ENCODE measurements around the gene ZFP30.

ZFP30 gene

GRCh38 chr19:37655689-37656371, 565 bp upstream of the ZFP30 start:
- TF ChIP-seq, protein P1, sequence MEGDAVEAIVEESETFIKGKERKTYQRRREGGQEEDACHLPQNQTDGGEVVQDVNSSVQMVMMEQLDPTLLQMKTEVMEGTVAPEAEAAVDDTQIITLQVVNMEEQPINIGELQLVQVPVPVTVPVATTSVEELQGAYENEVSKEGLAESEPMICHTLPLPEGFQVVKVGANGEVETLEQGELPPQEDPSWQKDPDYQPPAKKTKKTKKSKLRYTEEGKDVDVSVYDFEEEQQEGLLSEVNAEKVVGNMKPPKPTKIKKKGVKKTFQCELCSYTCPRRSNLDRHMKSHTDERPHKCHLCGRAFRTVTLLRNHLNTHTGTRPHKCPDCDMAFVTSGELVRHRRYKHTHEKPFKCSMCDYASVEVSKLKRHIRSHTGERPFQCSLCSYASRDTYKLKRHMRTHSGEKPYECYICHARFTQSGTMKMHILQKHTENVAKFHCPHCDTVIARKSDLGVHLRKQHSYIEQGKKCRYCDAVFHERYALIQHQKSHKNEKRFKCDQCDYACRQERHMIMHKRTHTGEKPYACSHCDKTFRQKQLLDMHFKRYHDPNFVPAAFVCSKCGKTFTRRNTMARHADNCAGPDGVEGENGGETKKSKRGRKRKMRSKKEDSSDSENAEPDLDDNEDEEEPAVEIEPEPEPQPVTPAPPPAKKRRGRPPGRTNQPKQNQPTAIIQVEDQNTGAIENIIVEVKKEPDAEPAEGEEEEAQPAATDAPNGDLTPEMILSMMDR (IDR thresholded peaks at IDR 0.05; ENCODE audit: poor library complexity, severe bottlenecking), result no peak
- Histone ChIP-seq H3K27ac (ENCODE audit: poor library complexity, severe bottlenecking) (peak overlapping the region; percentile 70), H3K9me3 (ENCODE audit: severe bottlenecking) (peaks cover 6% of the 10 kb centered on the region), H3K36me3 (ENCODE audit: low read depth) (peaks cover 8% of the 10 kb centered on the region), H3K27me3 (ENCODE audit: insufficient read depth, poor library complexity, severe bottlenecking) (no peaks in the 10 kb centered on the region), H3K4me1 (ENCODE audit: insufficient read depth, poor library complexity, severe bottlenecking) (peaks cover 12% of the 10 kb centered on the region), H3K4me3 (ENCODE audit: severe bottlenecking) (peak overlapping the region; percentile 55)
- ATAC-seq (ENCODE audit: low read depth) (peak; percentile 76), DNase-seq (ENCODE audit: low spot score) (peak; percentile 86)

GRCh38 chr19:37654629-37655300, 500 bp downstream of the ZFP30 start:
- peak overlapping the region; percentile 55 for H3K4me3 ChIP-seq (ENCODE audit: severe bottlenecking)
- peak overlapping the region; percentile 70 for H3K27ac ChIP-seq (ENCODE audit: poor library complexity, severe bottlenecking)
- DNase-seq (ENCODE audit: low spot score), result no peak
- TF ChIP-seq, protein P1 (IDR thresholded peaks at IDR 0.05; ENCODE audit: poor library complexity, severe bottlenecking), result no peak
- peaks cover 6% of the 10 kb centered on the region for H3K9me3 ChIP-seq (ENCODE audit: severe bottlenecking)
- peak; percentile 51 for ATAC-seq (ENCODE audit: low read depth)
- peaks cover 12% of the 10 kb centered on the region for H3K4me1 ChIP-seq (ENCODE audit: insufficient read depth, poor library complexity, severe bottlenecking)
- no peaks in the 10 kb centered on the region for H3K27me3 ChIP-seq (ENCODE audit: insufficient read depth, poor library complexity, severe bottlenecking)
- H3K36me3 ChIP-seq (ENCODE audit: low read depth), result peaks cover 9% of the 10 kb centered on the region

DNA sequence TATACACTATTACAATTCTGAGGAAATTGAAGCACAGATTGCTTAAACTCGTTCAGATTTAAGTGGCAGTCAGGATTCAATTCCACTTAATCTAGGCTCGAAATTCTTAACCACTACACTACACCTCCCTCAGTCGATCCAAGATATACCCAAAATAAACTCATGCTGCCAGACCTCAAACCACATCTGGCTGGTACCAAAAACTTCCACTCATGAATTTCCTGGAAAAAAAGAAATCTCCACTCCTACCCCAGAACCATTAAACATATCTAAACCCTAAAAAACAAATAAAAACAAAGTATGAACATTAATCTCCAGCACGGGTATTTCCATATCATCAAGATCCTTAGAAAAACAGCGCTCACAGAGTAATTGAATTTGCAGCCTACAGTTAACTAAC, 1.1 kb downstream of the ZFP30 start:
- H3K4me3 ChIP-seq (ENCODE audit: severe bottlenecking), result peak overlapping the region; percentile 55
- H3K9me3 ChIP-seq (ENCODE audit: severe bottlenecking), result peaks cover 5% of the 10 kb centered on the region
- DNase-seq (ENCODE audit: low spot score) (no peak), ATAC-seq (ENCODE audit: low read depth) (no peak)
- H3K27ac ChIP-seq (ENCODE audit: poor library complexity, severe bottlenecking), result peak overlapping the region; percentile 70
- H3K36me3 ChIP-seq (ENCODE audit: low read depth), result peaks cover 9% of the 10 kb centered on the region
- no peaks in the 10 kb centered on the region for H3K27me3 ChIP-seq (ENCODE audit: insufficient read depth, poor library complexity, severe bottlenecking)
- TF ChIP-seq, protein P1 (IDR thresholded peaks at IDR 0.05; ENCODE audit: poor library complexity, severe bottlenecking), result no peak
- H3K4me1 ChIP-seq (ENCODE audit: insufficient read depth, poor library complexity, severe bottlenecking), result peaks cover 12% of the 10 kb centered on the region

DNA sequence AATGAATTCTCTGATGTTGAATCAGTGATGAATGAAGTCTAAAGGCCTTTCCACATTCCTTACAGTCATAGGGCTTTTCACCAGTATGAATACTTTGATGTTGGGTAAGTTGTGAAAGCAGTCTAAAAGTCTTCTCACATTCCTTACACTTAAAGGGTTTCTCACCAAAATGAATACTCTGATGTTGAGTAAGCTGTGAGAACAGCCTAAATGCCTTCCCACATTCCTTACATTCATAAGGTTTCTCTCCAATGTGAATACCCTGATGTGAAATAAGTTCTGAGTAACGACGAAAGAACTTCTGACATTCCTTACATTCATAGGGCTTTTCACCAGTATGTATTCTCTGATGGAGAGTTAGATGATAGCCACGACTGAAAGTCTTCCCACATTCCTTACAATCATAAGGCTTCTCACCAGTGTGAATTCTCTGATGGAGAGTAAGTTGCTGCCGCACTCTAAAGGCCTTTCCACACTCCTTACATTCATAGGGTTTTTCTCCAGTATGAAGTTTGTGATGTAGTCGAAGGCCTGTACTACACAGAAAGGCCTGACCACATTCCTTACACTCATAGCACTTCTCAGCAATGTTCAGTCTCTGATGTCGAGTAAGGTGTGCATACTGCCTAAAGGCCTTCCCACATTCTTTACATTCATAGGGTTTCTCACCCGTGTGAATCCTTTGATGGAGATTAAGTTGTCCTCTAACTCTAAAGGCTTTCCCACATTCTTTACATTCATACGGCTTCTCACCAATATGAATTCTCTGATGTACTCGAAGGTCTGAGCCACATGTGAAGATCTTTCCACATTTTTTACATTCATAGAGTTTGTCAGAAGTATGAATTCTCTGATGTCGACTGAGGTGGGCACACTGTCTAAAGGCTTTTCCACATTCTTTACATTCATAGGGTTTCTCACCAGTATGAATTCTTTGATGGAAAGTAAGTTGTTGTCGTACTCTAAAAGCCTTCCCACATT, 19.9 kb downstream of the ZFP30 start:
- Histone ChIP-seq H3K36me3 (ENCODE audit: low read depth) (peaks cover 36% of the 10 kb centered on the region), H3K4me3 (ENCODE audit: severe bottlenecking) (no peak overlapping the region), H3K27me3 (ENCODE audit: insufficient read depth, poor library complexity, severe bottlenecking) (no peaks in the 10 kb centered on the region), H3K4me1 (ENCODE audit: insufficient read depth, poor library complexity, severe bottlenecking) (no peaks in the 10 kb centered on the region), H3K27ac (ENCODE audit: poor library complexity, severe bottlenecking) (no peak overlapping the region), H3K9me3 (ENCODE audit: severe bottlenecking) (peaks cover 41% of the 10 kb centered on the region)
- DNase-seq (ENCODE audit: low spot score), result no peak
- ATAC-seq (ENCODE audit: low read depth), result no peak
- TF ChIP-seq, protein P1 (IDR thresholded peaks at IDR 0.05; ENCODE audit: poor library complexity, severe bottlenecking), result no peak

Measured in RWPE2 (cell line).